ENCODE results near the gene OR52B2.
"Not testable (repeated sequence)": the region's sequence is repeated elsewhere in the genome, so short reads cannot be mapped to it uniquely, and the experiment has no call there.

OR52B2 gene

GRCh38 chr11:6151117-6151516, 19.0 kb downstream of the OR52B2 start:
- no peak for DNase-seq

- not testable (repeated sequence) for DNase-seq
Measured at GRCh38 chr11:6143737-6144136, 26.4 kb downstream of the OR52B2 start.

- no peak for DNase-seq
Measured at GRCh38 chr11:6142936-6143335, 27.2 kb downstream of the OR52B2 start.

GRCh38 chr11:6135936-6136335, 34.2 kb downstream of the OR52B2 start:
- not testable (repeated sequence) for DNase-seq

GRCh38 chr11:6132431-6132830, 37.7 kb downstream of the OR52B2 start:
- DNase-seq: no peak

- no peak for DNase-seq
Measured at GRCh38 chr11:6129635-6130034, 40.5 kb downstream of the OR52B2 start.

- DNase-seq: no peak
Measured at GRCh38 chr11:6129011-6129410, 41.1 kb downstream of the OR52B2 start.

- no peak for DNase-seq
Measured at GRCh38 chr11:6127881-6128280, 42.2 kb downstream of the OR52B2 start.

GRCh38 chr11:6124245-6124644, 45.9 kb downstream of the OR52B2 start:
- no peak for DNase-seq
